ENCODE data around the gene UNK.

The UNK gene

DNA sequence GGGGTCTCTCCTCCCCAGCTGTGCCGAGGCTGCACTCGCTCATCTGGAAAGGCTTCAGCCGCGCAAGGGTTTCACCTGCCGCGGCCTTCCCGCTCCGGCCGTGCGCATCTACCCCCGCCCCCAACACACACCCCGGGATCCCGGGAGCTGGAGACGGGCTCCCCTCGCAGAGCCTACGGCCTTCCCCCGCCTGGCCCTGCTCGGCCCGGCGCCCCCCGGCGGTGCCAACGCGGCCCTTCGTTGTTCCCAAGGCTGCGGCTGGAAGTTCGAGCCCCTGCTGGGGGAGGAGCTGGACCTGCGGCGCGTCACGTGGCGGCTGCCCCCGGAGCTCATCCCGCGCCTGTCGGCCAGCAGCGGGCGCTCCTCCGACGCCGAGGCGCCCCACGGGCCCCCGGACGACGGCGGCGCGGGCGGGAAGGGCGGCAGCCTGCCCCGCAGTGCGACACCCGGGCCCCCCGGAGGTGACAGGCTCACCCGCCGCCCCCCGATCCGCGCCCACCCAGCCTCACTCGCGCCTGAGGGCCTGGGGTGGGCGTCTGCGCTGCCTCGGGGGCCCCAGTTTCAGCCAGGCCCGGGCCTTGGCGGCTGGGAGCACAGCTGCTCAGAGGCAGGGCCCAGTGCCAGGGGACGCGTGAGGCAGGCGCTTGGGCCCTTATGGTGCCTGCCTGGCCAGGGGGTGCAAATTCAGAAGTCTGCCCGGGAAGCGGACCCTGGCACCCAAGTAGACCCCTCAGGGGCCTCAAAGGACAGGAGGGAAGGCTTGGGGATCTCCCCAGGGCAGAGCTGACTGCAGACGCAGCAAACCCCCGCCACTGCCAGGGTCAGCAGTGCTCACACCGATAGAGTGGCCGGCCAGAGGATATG is 30.9 kb upstream of the UNK start:
- peak; percentile 15 for DNase-seq
- Histone ChIP-seq H3K27ac (no peak overlapping the region), H3K36me3 (replicated peaks) (no peaks in the 10 kb centered on the region), H3K27me3 (replicated peaks) (no peaks in the 10 kb centered on the region), H3K4me3 (ENCODE audit: low read depth, low read length) (peak overlapping the region; percentile 45)
- in situ Hi-C loops (cut with HindIII; ENCODE audit: low pct_ligation_motif_present, low sequenced_read_pairs) = no loop called here
- TF ChIP-seq, protein P1, sequence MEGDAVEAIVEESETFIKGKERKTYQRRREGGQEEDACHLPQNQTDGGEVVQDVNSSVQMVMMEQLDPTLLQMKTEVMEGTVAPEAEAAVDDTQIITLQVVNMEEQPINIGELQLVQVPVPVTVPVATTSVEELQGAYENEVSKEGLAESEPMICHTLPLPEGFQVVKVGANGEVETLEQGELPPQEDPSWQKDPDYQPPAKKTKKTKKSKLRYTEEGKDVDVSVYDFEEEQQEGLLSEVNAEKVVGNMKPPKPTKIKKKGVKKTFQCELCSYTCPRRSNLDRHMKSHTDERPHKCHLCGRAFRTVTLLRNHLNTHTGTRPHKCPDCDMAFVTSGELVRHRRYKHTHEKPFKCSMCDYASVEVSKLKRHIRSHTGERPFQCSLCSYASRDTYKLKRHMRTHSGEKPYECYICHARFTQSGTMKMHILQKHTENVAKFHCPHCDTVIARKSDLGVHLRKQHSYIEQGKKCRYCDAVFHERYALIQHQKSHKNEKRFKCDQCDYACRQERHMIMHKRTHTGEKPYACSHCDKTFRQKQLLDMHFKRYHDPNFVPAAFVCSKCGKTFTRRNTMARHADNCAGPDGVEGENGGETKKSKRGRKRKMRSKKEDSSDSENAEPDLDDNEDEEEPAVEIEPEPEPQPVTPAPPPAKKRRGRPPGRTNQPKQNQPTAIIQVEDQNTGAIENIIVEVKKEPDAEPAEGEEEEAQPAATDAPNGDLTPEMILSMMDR (IDR thresholded peaks at IDR 0.05; ENCODE audit: low read depth, low read length, missing control alignments) = peak; percentile 48

DNA sequence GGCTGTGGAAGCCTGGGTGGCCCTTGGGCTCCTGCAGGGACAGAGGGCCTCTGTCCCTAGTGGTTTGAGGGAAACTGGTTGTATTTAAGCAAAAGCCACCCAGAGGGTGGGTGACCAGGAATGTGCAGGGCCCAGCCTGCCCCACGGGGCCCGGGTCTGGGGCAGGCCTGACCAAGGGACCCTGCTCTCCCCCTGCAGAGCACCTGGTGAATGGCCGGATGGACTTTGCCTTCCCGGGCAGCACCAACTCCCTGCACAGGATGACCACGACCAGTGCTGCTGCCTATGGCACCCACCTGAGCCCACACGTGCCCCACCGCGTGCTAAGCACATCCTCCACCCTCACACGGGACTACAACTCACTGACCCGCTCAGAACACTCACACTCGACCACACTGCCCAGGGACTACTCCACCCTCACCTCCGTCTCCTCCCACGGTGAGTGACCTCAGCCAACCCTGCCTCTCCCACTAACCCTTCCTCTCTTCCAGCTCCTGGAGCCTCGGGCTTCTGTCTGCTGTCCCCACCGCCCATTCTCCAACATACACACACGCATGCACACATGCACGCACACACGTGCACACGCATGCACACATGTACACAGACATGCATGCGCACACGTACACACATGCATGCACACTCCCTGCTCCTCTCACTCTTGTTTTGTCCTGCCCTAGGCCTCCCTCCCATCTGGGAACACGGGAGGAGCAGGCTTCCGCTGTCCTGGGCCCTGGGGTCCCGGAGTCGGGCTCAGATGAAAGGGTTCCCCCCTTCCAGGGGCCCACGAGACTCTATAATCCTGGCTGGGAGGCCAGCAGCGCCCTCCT is 30.0 kb upstream of the UNK start:
- Histone ChIP-seq H3K4me3 (ENCODE audit: low read depth, low read length) (no peak overlapping the region), H3K36me3 (replicated peaks) (no peaks in the 10 kb centered on the region), H3K27me3 (replicated peaks) (no peaks in the 10 kb centered on the region), H3K27ac (no peak overlapping the region)
- TF ChIP-seq, protein P1 (IDR thresholded peaks at IDR 0.05; ENCODE audit: low read depth, low read length, missing control alignments) = no peak
- DNase-seq = no peak
- in situ Hi-C loops (cut with HindIII; ENCODE audit: low pct_ligation_motif_present, low sequenced_read_pairs) = no loop called here

DNA sequence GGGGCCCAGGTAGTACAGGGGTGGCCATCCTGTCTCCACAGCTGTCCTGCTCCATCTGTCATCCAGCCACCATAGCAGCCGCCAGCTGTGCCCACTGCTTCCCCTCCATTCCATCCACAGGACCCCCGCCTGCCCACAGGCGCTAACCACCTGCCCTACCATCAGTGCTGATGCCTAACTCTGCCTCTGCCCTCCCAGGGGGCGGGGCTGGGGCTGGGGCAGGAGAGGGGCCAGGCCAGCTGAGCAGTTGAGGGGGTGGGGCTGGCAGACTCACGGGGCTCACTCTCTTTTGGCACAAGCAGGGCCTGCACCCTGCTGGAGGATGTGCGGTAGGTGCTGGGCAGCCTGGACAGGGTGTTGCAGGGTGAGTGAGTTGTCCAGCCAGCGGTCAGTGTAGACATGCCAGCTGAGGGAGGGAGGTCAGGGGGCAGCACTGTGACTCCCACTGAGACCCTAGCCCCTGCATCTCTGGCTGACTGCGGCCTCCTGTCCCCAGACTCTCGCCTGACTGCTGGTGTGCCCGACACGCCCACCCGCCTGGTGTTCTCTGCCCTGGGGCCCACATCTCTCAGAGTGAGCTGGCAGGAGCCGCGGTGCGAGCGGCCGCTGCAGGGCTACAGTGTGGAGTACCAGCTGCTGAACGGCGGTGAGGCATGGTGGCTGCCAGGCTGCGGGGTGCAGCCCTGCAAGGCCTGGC is 29.3 kb upstream of the UNK start:
- Histone ChIP-seq H3K27me3 (replicated peaks) (no peaks in the 10 kb centered on the region), H3K36me3 (replicated peaks) (no peaks in the 10 kb centered on the region), H3K4me3 (ENCODE audit: low read depth, low read length) (no peak overlapping the region), H3K27ac (no peak overlapping the region)
- TF ChIP-seq, protein P1 (IDR thresholded peaks at IDR 0.05; ENCODE audit: low read depth, low read length, missing control alignments) = no peak
- no peak for DNase-seq
- in situ Hi-C loops (cut with HindIII; ENCODE audit: low pct_ligation_motif_present, low sequenced_read_pairs) = no loop called here

DNA sequence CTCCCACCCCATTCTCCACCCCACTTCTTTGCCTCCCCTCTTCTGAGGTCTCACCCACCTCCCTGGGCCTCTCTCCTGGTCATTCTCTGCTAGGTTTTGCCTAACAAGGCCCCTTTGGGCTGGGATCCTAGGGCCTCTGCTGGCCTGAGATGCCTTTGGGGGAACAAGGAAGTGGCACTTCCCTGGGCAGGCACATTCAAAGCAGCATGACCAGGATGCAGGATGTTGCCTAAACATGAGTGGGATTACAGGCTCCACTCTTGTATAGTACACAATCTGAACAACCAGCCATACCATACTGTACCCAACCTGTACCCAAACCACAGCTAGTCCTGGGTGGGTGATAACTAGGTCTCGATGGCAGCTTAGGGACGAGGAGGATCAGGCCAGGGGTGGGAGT is 28.6 kb upstream of the UNK start:
- Histone ChIP-seq H3K36me3 (replicated peaks) (no peaks in the 10 kb centered on the region), H3K4me3 (ENCODE audit: low read depth, low read length) (no peak overlapping the region), H3K27ac (no peak overlapping the region), H3K27me3 (replicated peaks) (no peaks in the 10 kb centered on the region)
- in situ Hi-C loops (cut with HindIII; ENCODE audit: low pct_ligation_motif_present, low sequenced_read_pairs) = no loop called here
- TF ChIP-seq, protein P1 (IDR thresholded peaks at IDR 0.05; ENCODE audit: low read depth, low read length, missing control alignments) = no peak
- no peak for DNase-seq

DNA sequence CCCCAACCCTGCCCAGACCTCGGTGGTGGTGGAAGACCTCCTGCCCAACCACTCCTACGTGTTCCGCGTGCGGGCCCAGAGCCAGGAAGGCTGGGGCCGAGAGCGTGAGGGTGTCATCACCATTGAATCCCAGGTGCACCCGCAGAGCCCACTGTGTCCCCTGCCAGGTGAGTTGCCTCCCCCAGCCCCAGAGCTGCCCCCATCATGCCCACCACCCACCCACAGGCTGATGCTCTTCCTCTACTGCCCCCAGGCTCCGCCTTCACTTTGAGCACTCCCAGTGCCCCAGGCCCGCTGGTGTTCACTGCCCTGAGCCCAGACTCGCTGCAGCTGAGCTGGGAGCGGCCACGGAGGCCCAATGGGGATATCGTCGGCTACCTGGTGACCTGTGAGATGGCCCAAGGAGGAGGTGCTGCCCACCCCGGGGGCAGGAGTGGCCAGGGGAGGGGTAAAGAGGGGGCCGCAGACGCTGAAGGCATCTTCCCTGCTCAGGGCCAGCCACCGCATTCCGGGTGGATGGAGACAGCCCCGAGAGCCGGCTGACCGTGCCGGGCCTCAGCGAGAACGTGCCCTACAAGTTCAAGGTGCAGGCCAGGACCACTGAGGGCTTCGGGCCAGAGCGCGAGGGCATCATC is 28.0 kb upstream of the UNK start:
- Histone ChIP-seq H3K27ac (no peak overlapping the region), H3K36me3 (replicated peaks) (no peaks in the 10 kb centered on the region), H3K27me3 (replicated peaks) (no peaks in the 10 kb centered on the region), H3K4me3 (ENCODE audit: low read depth, low read length) (no peak overlapping the region)
- no peak for DNase-seq
- TF ChIP-seq, protein P1 (IDR thresholded peaks at IDR 0.05; ENCODE audit: low read depth, low read length, missing control alignments) = no peak
- in situ Hi-C loops (cut with HindIII; ENCODE audit: low pct_ligation_motif_present, low sequenced_read_pairs) = no loop called here
